GM18858 (cell line): Measurements from ENCODE around the gene NLRP1.

Experiments
- ATAC-seq: cut with Tn5 transposase; IDR thresholded peaks from one replicate; pipeline ENCODE4 v1.9.1; 2021; ENCODE audit not compliant: unreplicated experiment

NLRP1 gene

GRCh38 chr17:5584383-5585286 is at the start of gene NLRP1:
Gene NLRP1 (minus strand): TSS chr17:5584509. CDS start chr17:5583957, 552 bp downstream.
- peak; percentile 73 for ATAC-seq

GRCh38 chr17:5631958-5632590 is 47.8 kb upstream of the NLRP1 start:
- ATAC-seq = no peak

GRCh38 chr17:5630434-5630833 is 46.1 kb upstream of the NLRP1 start:
- no peak for ATAC-seq

GRCh38 chr17:5629128-5629527 is 44.8 kb upstream of the NLRP1 start:
- ATAC-seq = no peak

- no peak for ATAC-seq
These were observed 44.0 kb upstream of the NLRP1 start for GRCh38 chr17:5628262-5628661.

- ATAC-seq = no peak
These were observed 39.9 kb upstream of the NLRP1 start for GRCh38 chr17:5624211-5624610.

- ATAC-seq = no peak
These were observed 37.4 kb upstream of the NLRP1 start for GRCh38 chr17:5621729-5622128.

GRCh38 chr17:5621026-5621425 is 36.7 kb upstream of the NLRP1 start:
- ATAC-seq = no peak

- ATAC-seq = no peak
These were observed 34.9 kb upstream of the NLRP1 start for GRCh38 chr17:5619088-5619740.

GRCh38 chr17:5618476-5618875 is 34.2 kb upstream of the NLRP1 start:
- ATAC-seq = no peak

- ATAC-seq = no peak
These were observed 31.2 kb upstream of the NLRP1 start for GRCh38 chr17:5615476-5615875.

- no peak for ATAC-seq
These were observed 26.6 kb upstream of the NLRP1 start for GRCh38 chr17:5610956-5611355.

- ATAC-seq = no peak
These were observed 24.2 kb upstream of the NLRP1 start for GRCh38 chr17:5608399-5609112.

GRCh38 chr17:5607946-5608345 is 23.6 kb upstream of the NLRP1 start:
- no peak for ATAC-seq

- no peak for ATAC-seq
These were observed 21.1 kb upstream of the NLRP1 start for GRCh38 chr17:5605452-5605851.

- ATAC-seq = no peak
These were observed 15.7 kb upstream of the NLRP1 start for GRCh38 chr17:5600041-5600440.

- no peak for ATAC-seq
These were observed 14.1 kb upstream of the NLRP1 start for GRCh38 chr17:5598457-5598856.

GRCh38 chr17:5596421-5596820 is 12.1 kb upstream of the NLRP1 start:
- no peak for ATAC-seq

- ATAC-seq = no peak
These were observed 11.5 kb upstream of the NLRP1 start for GRCh38 chr17:5595831-5596230.

- ATAC-seq = no peak
These were observed 8.1 kb upstream of the NLRP1 start for GRCh38 chr17:5592382-5592781.

- ATAC-seq = no peak
These were observed 7.7 kb upstream of the NLRP1 start for GRCh38 chr17:5591966-5592365.
